Breast epithelium (tissue), 4 donors: ENCODE results near the gene NKX3-2. TPM values are rescaled to one million over a fixed set of nuclear protein-coding genes. Genes with fewer than 3 reads are reported as not detected.

Source experiments
- DNase-seq, 2 donors: peaks; one replicate each; pipeline ENCODE4 v3.0.0-alpha.2; 2019; ENCODE audit warnings: low spot score in 2 of 2
- H3K27ac ChIP-seq, 2 donors: fragments of 200-600 bp; sonication (generic) in 1 of 2; one replicate each; pipeline ENCODE4 v1.5.1; 2016 to 2019; ENCODE audit warnings: mild to moderate bottlenecking in 1 of 2
- H3K27me3 ChIP-seq, 2 donors: fragments of 200-600 bp; sonication (generic) in 1 of 2; one replicate each; pipeline versions ENCODE4 v1.5.1 to v1.6.0; 2017 to 2019; ENCODE audit warnings: control low read depth in 1 of 2, mild to moderate bottlenecking in 1 of 2
- H3K36me3 ChIP-seq: fragments of 200-600 bp; one replicate; pipeline ENCODE4 v1.5.1; 2019
- H3K4me1 ChIP-seq, 2 donors: fragments of 200-600 bp; sonication (generic); one replicate each; pipeline ENCODE4 v1.5.1; 2016 to 2019; ENCODE audit warnings: control low read depth in 1 of 2
- H3K4me3 ChIP-seq, 3 donors: fragments of 200-600 bp; sonication (generic); 1 replicate in 2 of 3; 2 replicates in 1 of 3; pipeline ENCODE4 v1.5.1; 2016 to 2019; ENCODE audit warnings: mild to moderate bottlenecking in 3 of 3, moderate library complexity in 2 of 3
- H3K9me3 ChIP-seq, 2 donors: fragments of 200-600 bp; sonication (generic) in 1 of 2; one replicate each; pipeline ENCODE4 v1.5.1; 2016 to 2019; ENCODE audit warnings: control low read depth in 1 of 2
- CTCF ChIP-seq, 3 donors: fragments of 450-650 bp; IDR thresholded peaks; one replicate each; pipeline ENCODE4 v1.5.1; 2016 to 2017; ENCODE audit warnings: antibody characterized with exemption in 3 of 3, mild to moderate bottlenecking in 3 of 3, moderate library complexity in 3 of 3
- POLR2A ChIP-seq: fragments of 450-650 bp; IDR thresholded peaks from one replicate; pipeline ENCODE4 v1.6.1; 2016; ENCODE audit warnings: antibody characterized with exemption, mild to moderate bottlenecking, moderate library complexity
- POLR2AphosphoS5 ChIP-seq, 3 donors: sonication (generic); formaldehyde crosslinking; IDR thresholded peaks; one replicate each; pipeline ENCODE4 v1.6.1; 2017; ENCODE audit warnings: antibody characterized with exemption in 3 of 3
- intact Hi-C: fragments of 100-400 bp; cut with DNase I; formaldehyde crosslinking; loops from one replicate; pipeline ENCODE4 v1.15.1; 2023; ENCODE audit warnings: low total_unique reads
- total RNA-seq, 3 donors: library from RNA; depleted of rRNA; stranded (reverse); fragments of >200 nt; gene quantifications; one replicate each; pipeline ENCODE4 v1.1.0, GENCODE V29; 2016

The NKX3-2 gene
- total RNA-seq, 3 donors from 2014 or later, result under 0.01 TPM; not detected in 2

GRCh38 chr4:13539047-13539618 lies 5.2 kb downstream of the NKX3-2 start:
- H3K36me3 ChIP-seq, result no peaks in the 10 kb centered on the region
- H3K4me1 ChIP-seq, result peaks cover 0 to 4% of the 10 kb centered on the region in 2 donors
- H3K27ac ChIP-seq, result no peak overlapping the region
- intact Hi-C loops, result no loop called here
- H3K9me3 ChIP-seq, result peaks cover 0 to 23% of the 10 kb centered on the region in 2 donors
- peaks cover 8 to 99% of the 10 kb centered on the region in 2 donors for H3K27me3 ChIP-seq
- peak overlapping the region in 1 of 3 donors; percentile 23 for H3K4me3 ChIP-seq
- DNase-seq, result no peak
- no peak for TF ChIP-seq POLR2AphosphoS5 (IDR thresholded peaks at IDR 0.05)
- no peak for TF ChIP-seq POLR2A
- TF ChIP-seq CTCF (IDR thresholded peaks at IDR 0.05), result no peak

GRCh38 chr4:13538427-13538973 lies 5.8 kb downstream of the NKX3-2 start:
- no peak for DNase-seq
- no peaks in the 10 kb centered on the region for H3K4me1 ChIP-seq
- no peaks in the 10 kb centered on the region for H3K36me3 ChIP-seq
- TF ChIP-seq POLR2A, result no peak
- no peak for TF ChIP-seq CTCF (IDR thresholded peaks at IDR 0.05)
- TF ChIP-seq POLR2AphosphoS5 (IDR thresholded peaks at IDR 0.05), result no peak
- peaks cover 0 to 23% of the 10 kb centered on the region in 2 donors for H3K9me3 ChIP-seq
- H3K27ac ChIP-seq, result no peak overlapping the region
- intact Hi-C loops, result no loop called here
- peaks cover 5 to 99% of the 10 kb centered on the region in 2 donors for H3K27me3 ChIP-seq
- H3K4me3 ChIP-seq, result no peak overlapping the region

- Histone ChIP-seq H3K9me3 (peaks cover 0 to 19% of the 10 kb centered on the region in 2 donors), H3K36me3 (no peaks in the 10 kb centered on the region), H3K27ac (no peak overlapping the region), H3K27me3 (peaks cover 5 to 99% of the 10 kb centered on the region in 2 donors), H3K4me3 (no peak overlapping the region), H3K4me1 (no peaks in the 10 kb centered on the region)
- intact Hi-C loops, result no loop called here
- no peak for DNase-seq
- no peak for TF ChIP-seq POLR2AphosphoS5 (IDR thresholded peaks at IDR 0.05)
- no peak for TF ChIP-seq CTCF (IDR thresholded peaks at IDR 0.05)
- TF ChIP-seq POLR2A, result no peak
These were observed 6.5 kb downstream of the NKX3-2 start for GRCh38 chr4:13537832-13538177.

GRCh38 chr4:13537011-13537831 lies 7.1 kb downstream of the NKX3-2 start:
- DNase-seq, result no peak
- H3K27me3 ChIP-seq, result peaks cover 5 to 99% of the 10 kb centered on the region in 2 donors
- intact Hi-C loops, result no loop called here
- no peak overlapping the region for H3K27ac ChIP-seq
- H3K36me3 ChIP-seq, result no peaks in the 10 kb centered on the region
- peaks cover 0 to 17% of the 10 kb centered on the region in 2 donors for H3K9me3 ChIP-seq
- no peaks in the 10 kb centered on the region for H3K4me1 ChIP-seq
- H3K4me3 ChIP-seq, result no peak overlapping the region
- no peak for TF ChIP-seq CTCF (IDR thresholded peaks at IDR 0.05)
- no peak for TF ChIP-seq POLR2A
- no peak for TF ChIP-seq POLR2AphosphoS5 (IDR thresholded peaks at IDR 0.05)

GRCh38 chr4:13536607-13537006 lies 7.7 kb downstream of the NKX3-2 start:
- Histone ChIP-seq H3K4me1 (no peaks in the 10 kb centered on the region), H3K9me3 (peaks cover 0 to 17% of the 10 kb centered on the region in 2 donors), H3K36me3 (no peaks in the 10 kb centered on the region), H3K4me3 (no peak overlapping the region), H3K27me3 (peaks cover 5 to 99% of the 10 kb centered on the region in 2 donors), H3K27ac (no peak overlapping the region)
- TF ChIP-seq POLR2A, result no peak
- TF ChIP-seq POLR2AphosphoS5 (IDR thresholded peaks at IDR 0.05), result no peak
- TF ChIP-seq CTCF (IDR thresholded peaks at IDR 0.05), result no peak
- DNase-seq, result no peak
- intact Hi-C loops, result no loop called here
